GM12878 (cell line): ENCODE results near the gene SLC24A3. TPM values are rescaled to one million over a fixed set of nuclear protein-coding genes. Genes with fewer than 3 reads are reported as not detected.

Source experiments
- ATAC-seq: fragments of 200-7000 bp; cut with Tn5 transposase; 3 replicates; pipeline ENCODE4 v1.9.1; 2020; ENCODE audit warnings: mild to moderate bottlenecking, moderate library complexity
- BruUV-seq: library from RNA; stranded (reverse); fragments of 400-500 nt; replicated peaks from 2 replicates; lab custom pipeline; 2021; lab: Mats Ljungman, UMichigan
- CTCF ChIA-PET: fragments of 300-600 bp; sonication (Branson Sonifier 250); formaldehyde crosslinking; extraction: SDS; loops from one replicate; lab custom pipeline; 2021; ENCODE audit warnings: inconsistent platforms; lab: Yijun Ruan, JAX
- POLR2A ChIA-PET: fragments of 350-600 bp; formaldehyde crosslinking; extraction: SDS; loops from one replicate; lab custom pipeline; 2021; ENCODE audit warnings: inconsistent platforms; lab: Charles Lee
- RAD21 ChIA-PET: fragments of 300-600 bp; sonication (Branson Sonifier 250); formaldehyde crosslinking; loops from one replicate; lab custom pipeline; 2023; ENCODE audit warnings: antibody characterized with exemption; ENCODE audit not compliant: unreplicated experiment; lab: Charles Lee
- SMC1A ChIA-PET: fragments of 300-600 bp; sonication (Branson Sonifier 250); formaldehyde crosslinking; loops from one replicate; lab custom pipeline; 2023; ENCODE audit not compliant: unreplicated experiment, uncharacterized antibody; lab: Charles Lee
- DNase-seq: peaks from one replicate; pipeline ENCODE4 v3.0.0-alpha.2; 2011; ENCODE audit warnings: low read depth, low spot score
- FAIRE-seq: peaks from 3 replicates; lab custom pipeline; 2011; peaks lifted over from hg19 to GRCh38; lab: Jason Lieb, UNC
- H2AFZ ChIP-seq: 2 replicates; pipeline ENCODE4 v1.6.0; 2011; ENCODE audit warnings: low read depth, low read length, control low read depth; ENCODE audit not compliant: control insufficient read depth
- H3K27ac ChIP-seq: 2 replicates; pipeline ENCODE4 v1.5.1; 2011; ENCODE audit warnings: control low read depth; ENCODE audit not compliant: control insufficient read depth, insufficient read depth
- H3K27me3 ChIP-seq, 2 experiments: replicated peaks in 1 of 2; 2 replicates each; pipeline versions ENCODE4 v1.6.0 to v1.6.1; 2011; ENCODE audit warnings: low read length in 1 of 2; ENCODE audit not compliant: control insufficient read depth in 2 of 2, insufficient read depth in 2 of 2
- H3K36me3 ChIP-seq, 2 experiments: 2 replicates each; pipeline ENCODE4 v1.5.1; 2011; ENCODE audit warnings: low read length in 1 of 2; ENCODE audit not compliant: control insufficient read depth in 2 of 2, insufficient read depth in 2 of 2
- H3K4me1 ChIP-seq: 2 replicates; pipeline ENCODE4 v1.6.1; 2011; ENCODE audit warnings: mild to moderate bottlenecking, low read length, moderate library complexity, mixed read lengths; ENCODE audit not compliant: control insufficient read depth, insufficient read depth
- H3K4me2 ChIP-seq: 2 replicates; pipeline ENCODE4 v1.6.0; 2011; ENCODE audit warnings: control low read depth; ENCODE audit not compliant: control insufficient read depth, insufficient read depth
- H3K4me3 ChIP-seq: fragments of 200-600 bp; sonication (generic); 2 replicates; pipeline ENCODE4 v1.5.1; 2016
- H3K79me2 ChIP-seq: 2 replicates; pipeline ENCODE4 v1.6.0; 2011; ENCODE audit warnings: low read length; ENCODE audit not compliant: control insufficient read depth, insufficient read depth
- H3K9ac ChIP-seq: 2 replicates; pipeline ENCODE4 v1.8.0; 2011; ENCODE audit warnings: low read length, control low read depth, mixed read lengths; ENCODE audit not compliant: control insufficient read depth, insufficient read depth
- H3K9me3 ChIP-seq: replicated peaks from 3 replicates; pipeline ENCODE4 v1.5.1; 2011; ENCODE audit warnings: mild to moderate bottlenecking, low read length; ENCODE audit not compliant: control insufficient read depth, insufficient read depth
- H4K20me1 ChIP-seq: 2 replicates; pipeline ENCODE4 v1.6.0; 2011; ENCODE audit not compliant: control insufficient read depth, insufficient read depth
- CBFB ChIP-seq: IDR thresholded peaks from 2 replicates; pipeline ENCODE4 v1.6.1; 2016; ENCODE audit warnings: antibody characterized with exemption, low read depth
- IRF4 ChIP-seq: IDR thresholded peaks from 2 replicates; pipeline ENCODE4 v1.6.1; 2011; ENCODE audit warnings: low read depth, low read length
- NRF1 ChIP-seq: conservative IDR thresholded peaks from 2 replicates; pipeline ENCODE4 v1.6.1; 2011; ENCODE audit warnings: mild to moderate bottlenecking, low read depth, low read length, improper control_type of control experiment
- POLR2A ChIP-seq: IDR thresholded peaks from 2 replicates; pipeline ENCODE4 v1.6.1; 2011; ENCODE audit warnings: low read depth, mild to moderate bottlenecking, low read length
- POLR2AphosphoS2 ChIP-seq: IDR thresholded peaks from 2 replicates; pipeline ENCODE4 v1.6.1; 2011; ENCODE audit warnings: low read depth, mild to moderate bottlenecking, low read length, improper control_type of control experiment, moderate library complexity
- STAT3 ChIP-seq: IDR thresholded peaks from 2 replicates; pipeline ENCODE4 v1.6.1; 2011; ENCODE audit warnings: low read depth, low read length, improper control_type of control experiment
- ZBED1 ChIP-seq: IDR thresholded peaks from 2 replicates; pipeline ENCODE4 v1.6.1; 2016; ENCODE audit warnings: borderline replicate concordance
- WGBS: methylation state at CpG from one replicate; pipeline ENCODE4 v1.1.6; 2016; ENCODE audit warnings: low lambda C conversion rate; ENCODE audit not compliant: insufficient replicate concordance, insufficient coverage; ENCODE audit errors: missing lambda C conversion rate; 5-methylcytosine and 5-hydroxymethylcytosine counted together
- in situ Hi-C: fragments of 300-500 bp; cut with MboI; formaldehyde crosslinking; loops from 9 replicates; pipeline ENCODE4 v1.14.3; 2018; ENCODE audit warnings: mixed read lengths
- intact Hi-C: fragments of 100-400 bp; cut with micrococcal nuclease; formaldehyde crosslinking; loops from one replicate; pipeline ENCODE4 v1.14.2; 2022; ENCODE audit not compliant: unreplicated experiment
- polyA plus RNA-seq, 11 experiments: library from polyadenylated mRNA; depleted of rRNA in 4 of 11; unstranded in 6 of 11; stranded (reverse) in 5 of 11; fragments of >200 nt; fragmentation: Nextera tagmentation in 4 of 11; fragmentation: Illumina TruSeq in 1 of 11; extraction: Ambion mirVana in 4 of 11; extraction: Trizol in 1 of 11; gene quantifications; 1 replicate in 1 of 11; 2 replicates in 10 of 11; pipeline versions ENCODE4 v1.2.1 to v1.2.3, GENCODE V29; 2011 to 2016; ENCODE audit warnings: inconsistent platforms in 2 of 11, missing spikeins in 2 of 11, low read depth in 1 of 11
- total RNA-seq, 4 experiments: library from RNA; depleted of rRNA in 3 of 4; stranded (reverse); fragments of >200 nt in 3 of 4; fragmentation: Illumina TruSeq in 1 of 4; extraction: Trizol in 1 of 4; gene quantifications; 2 replicates each; pipeline versions ENCODE4 v1.2.1 to v1.2.3, GENCODE V29; 2013 to 2021
- TF ChIP-seq, protein P1 (sequence below): IDR thresholded peaks from 2 replicates; pipeline ENCODE4 v1.6.1; 2011; ENCODE audit warnings: low read depth, low read length, improper control_type of control experiment, borderline replicate concordance

SLC24A3 gene
- total and polyA plus RNA-seq, 10 of the 15 experiments (the other 5 are each of a cell fraction or from before 2014, with no cell fraction given) = 0.04 TPM; not detected in 9

DNA sequence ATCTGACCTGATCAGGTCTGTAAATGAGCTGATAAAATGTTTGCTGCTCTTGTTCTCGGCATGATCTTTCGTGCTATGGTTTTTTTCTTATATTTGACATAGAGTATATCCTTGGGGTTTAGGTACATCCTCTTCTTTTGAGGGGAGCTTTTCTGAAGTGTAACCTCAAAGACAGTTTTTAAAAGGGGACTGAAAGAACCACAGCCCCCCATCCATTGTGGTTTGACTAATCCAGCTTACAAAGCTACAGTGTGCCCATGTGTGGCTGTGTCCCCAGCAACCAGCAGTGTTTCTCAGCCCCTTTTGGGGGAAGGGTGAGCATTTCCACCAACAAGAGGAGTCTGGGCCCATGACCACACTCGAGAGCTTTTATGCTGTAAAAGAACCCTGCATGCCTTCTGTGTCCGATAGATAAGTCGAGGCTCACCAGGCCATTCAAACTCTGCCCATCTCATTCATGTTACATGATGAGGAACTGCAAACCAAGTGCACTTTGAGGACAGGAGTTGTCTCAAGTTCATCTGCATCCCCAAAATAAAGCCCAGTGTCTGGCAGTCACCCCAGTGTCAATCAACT is 266.0 kb downstream of the SLC24A3 start:
- TF ChIP-seq IRF4 (no peak), CBFB (no peak), NRF1 (no peak)
- TF ChIP-seq, protein P1, sequence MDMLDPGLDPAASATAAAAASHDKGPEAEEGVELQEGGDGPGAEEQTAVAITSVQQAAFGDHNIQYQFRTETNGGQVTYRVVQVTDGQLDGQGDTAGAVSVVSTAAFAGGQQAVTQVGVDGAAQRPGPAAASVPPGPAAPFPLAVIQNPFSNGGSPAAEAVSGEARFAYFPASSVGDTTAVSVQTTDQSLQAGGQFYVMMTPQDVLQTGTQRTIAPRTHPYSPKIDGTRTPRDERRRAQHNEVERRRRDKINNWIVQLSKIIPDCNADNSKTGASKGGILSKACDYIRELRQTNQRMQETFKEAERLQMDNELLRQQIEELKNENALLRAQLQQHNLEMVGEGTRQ = no peak
- TF ChIP-seq, all 136 proteins: peak for 0
- Histone ChIP-seq H3K9me3 (no peaks in the 10 kb centered on the region), H3K4me3 (no peak overlapping the region), H2AFZ (no peak overlapping the region), H3K27me3 (no peaks in the 10 kb centered on the region; a peak in 2 of 4 replicates), H3K79me2 (no peaks in the 10 kb centered on the region), H3K9ac (no peak overlapping the region), H3K27ac (no peak overlapping the region), H3K36me3 (no peaks in the 10 kb centered on the region), H3K4me2 (no peak overlapping the region), H3K4me1 (no peaks in the 10 kb centered on the region), H4K20me1 (no peaks in the 10 kb centered on the region)
- SMC1A ChIA-PET = no interaction called here
- in situ Hi-C loops (no loop called here), intact Hi-C loops (no loop called here)
- CTCF ChIA-PET = no interaction called here
- ATAC-seq = no peak
- RAD21 ChIA-PET = no interaction called here
- DNase-seq = no peak
- POLR2A ChIA-PET = no interaction called here
- no TSS peak for BruUV-seq
- FAIRE-seq = no peak
- WGBS = 32% methylated on average over 5 of the region's 5 CpGs

DNA sequence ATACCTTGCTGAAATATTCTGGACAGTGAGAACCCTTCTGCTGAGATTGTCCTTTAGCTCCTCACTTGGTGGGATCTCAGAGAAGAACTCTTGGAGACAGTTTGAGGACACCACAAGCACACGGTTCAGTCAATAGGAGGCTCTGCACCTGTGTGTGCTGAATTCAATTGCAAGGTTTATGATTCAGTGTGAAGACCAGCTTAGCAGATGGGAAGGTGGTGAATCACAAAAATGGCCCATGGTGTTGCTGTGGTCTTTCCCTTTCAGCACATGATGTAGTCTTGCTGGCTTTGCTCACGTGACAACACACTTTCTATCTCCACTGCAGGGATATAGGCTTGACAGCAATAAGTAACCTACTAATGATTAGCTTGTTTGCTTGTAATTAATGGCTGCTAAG is 270.3 kb downstream of the SLC24A3 start:
- SMC1A ChIA-PET = no interaction called here
- TF ChIP-seq POLR2AphosphoS2 (no peak), POLR2A (no peak), NRF1 (no peak), ZBED1 (no peak), STAT3 (no peak)
- TF ChIP-seq, all 136 proteins: peak for 0
- ChIA-PET RAD21 (no interaction called here), CTCF (no interaction called here), POLR2A (no interaction called here)
- Histone ChIP-seq H3K4me1 (no peaks in the 10 kb centered on the region), H4K20me1 (no peaks in the 10 kb centered on the region), H3K36me3 (no peaks in the 10 kb centered on the region), H3K27ac (no peak overlapping the region), H3K27me3 (no peaks in the 10 kb centered on the region; a peak in 1 of 4 replicates), H3K9me3 (no peaks in the 10 kb centered on the region), H3K4me3 (no peak overlapping the region), H3K4me2 (no peak overlapping the region), H3K9ac (no peak overlapping the region), H3K79me2 (no peaks in the 10 kb centered on the region), H2AFZ (no peak overlapping the region)
- DNase-seq (no peak), ATAC-seq (no peak), FAIRE-seq (no peak)
- WGBS = 0% methylated on average over 2 of the region's 2 CpGs
- in situ Hi-C loops (no loop called here), intact Hi-C loops (no loop called here)
- no TSS peak for BruUV-seq
